Lower leg skin (tissue), 4 donors: Measurements from ENCODE around the gene RHBDF1. TPM values are rescaled to one million over a fixed set of nuclear protein-coding genes. Genes with fewer than 3 reads are reported as not detected.

Experiments
- DNase-seq, 2 donors: peaks; one replicate each; pipeline ENCODE4 v3.0.0-alpha.2; 2019; ENCODE audit warnings: low spot score in 2 of 2
- H3K4me3 ChIP-seq: fragments of 200-600 bp; sonication (generic); 2 replicates; pipeline ENCODE4 v1.5.1; 2017; ENCODE audit warnings: mild to moderate bottlenecking, low read depth; ENCODE audit not compliant: poor library complexity, severe bottlenecking
- CTCF ChIP-seq, 3 donors: fragments of 450-650 bp; IDR thresholded peaks; one replicate each; pipeline ENCODE4 v1.5.1; 2016; ENCODE audit warnings: antibody characterized with exemption in 3 of 3, mild to moderate bottlenecking in 3 of 3, moderate library complexity in 2 of 3
- POLR2A ChIP-seq, 2 donors: fragments of 450-650 bp; IDR thresholded peaks; one replicate each; pipeline ENCODE4 v1.6.1; 2016 to 2017; ENCODE audit warnings: antibody characterized with exemption in 2 of 2, mild to moderate bottlenecking in 1 of 2, moderate library complexity in 1 of 2
- WGBS, 2 donors: methylation state at CpG; one replicate each; pipeline ENCODE4 v1.1.5; 2018; 5-methylcytosine and 5-hydroxymethylcytosine counted together
- intact Hi-C: fragments of 100-400 bp; cut with DNase I; formaldehyde crosslinking; loops from one replicate; pipeline ENCODE4 v1.15.0; 2023; ENCODE audit warnings: low total_unique reads
- total RNA-seq, 4 donors: library from RNA; depleted of rRNA; stranded (reverse); fragments of >200 nt; gene quantifications; one replicate each; pipeline ENCODE4 v1.1.0, GENCODE V29; 2016

Gene RHBDF1
- total RNA-seq, 4 donors from 2014 or later, result 38.6 to 45.9 (median 43.6) TPM

GRCh38 chr16:117379-118365 is 45.2 kb upstream of the RHBDF1 start:
- intact Hi-C loops, result no loop called here
- DNase-seq, result no peak
- no peak for TF ChIP-seq CTCF (IDR thresholded peaks at IDR 0.05)
- TF ChIP-seq POLR2A (IDR thresholded peaks at IDR 0.05), result no peak
- no peak overlapping the region for H3K4me3 ChIP-seq
- WGBS, 2 donors, result 60 to 68% methylated on average over 18 to 19 of the region's 19 CpGs

- H3K4me3 ChIP-seq, result no peak overlapping the region
- WGBS, 2 donors, result 81 to 86% methylated on average over 7 of the region's 7 CpGs
- TF ChIP-seq CTCF (IDR thresholded peaks at IDR 0.05) (no peak), POLR2A (IDR thresholded peaks at IDR 0.05) (no peak)
- no peak for DNase-seq
- intact Hi-C loops, result no loop called here
Observed at GRCh38 chr16:116015-116414, 43.6 kb upstream of the RHBDF1 start.

GRCh38 chr16:114327-114726 is 41.9 kb upstream of the RHBDF1 start:
- DNase-seq, result no peak
- no peak overlapping the region for H3K4me3 ChIP-seq
- intact Hi-C loops, result no loop called here
- TF ChIP-seq CTCF (IDR thresholded peaks at IDR 0.05) (no peak), POLR2A (IDR thresholded peaks at IDR 0.05) (no peak)
- 87 to 98% methylated on average over 2 of the region's 2 CpGs for WGBS, 2 donors

- 91 to 93% methylated on average over 18 to 21 of the region's 21 CpGs for WGBS, 2 donors
- intact Hi-C loops, result no loop called here
- no peak overlapping the region for H3K4me3 ChIP-seq
- no peak for TF ChIP-seq POLR2A (IDR thresholded peaks at IDR 0.05)
- no peak for TF ChIP-seq CTCF (IDR thresholded peaks at IDR 0.05)
- DNase-seq, result no peak
Observed at GRCh38 chr16:112153-112840, 39.9 kb upstream of the RHBDF1 start.

- TF ChIP-seq POLR2A (IDR thresholded peaks at IDR 0.05), result no peak
- peak in 1 of 3 donors; percentile 39 for TF ChIP-seq CTCF (IDR thresholded peaks at IDR 0.05)
- peak in 1 of 2 donors; percentile 60 for DNase-seq
- 31 to 36% methylated on average over 6 of the region's 6 CpGs for WGBS, 2 donors
- no peak overlapping the region for H3K4me3 ChIP-seq
- intact Hi-C loops, result loop anchor here (5.0 kb wide), 1 partner anchor 76 kb away; the partner anchor contains the start of gene HBQ1
Observed at GRCh38 chr16:106623-107324, 34.3 kb upstream of the RHBDF1 start.
